Fibroblast of upper back skin (primary cell): Measurements from ENCODE around the gene ANKZF1.
A peak's percentile ranks its signal among the peaks of the same experiment; 100 is the strongest.

Source experiments
- DNase-seq: peaks from one replicate; pipeline ENCODE4 v3.0.0-alpha.2; 2013

ANKZF1 gene

DNA sequence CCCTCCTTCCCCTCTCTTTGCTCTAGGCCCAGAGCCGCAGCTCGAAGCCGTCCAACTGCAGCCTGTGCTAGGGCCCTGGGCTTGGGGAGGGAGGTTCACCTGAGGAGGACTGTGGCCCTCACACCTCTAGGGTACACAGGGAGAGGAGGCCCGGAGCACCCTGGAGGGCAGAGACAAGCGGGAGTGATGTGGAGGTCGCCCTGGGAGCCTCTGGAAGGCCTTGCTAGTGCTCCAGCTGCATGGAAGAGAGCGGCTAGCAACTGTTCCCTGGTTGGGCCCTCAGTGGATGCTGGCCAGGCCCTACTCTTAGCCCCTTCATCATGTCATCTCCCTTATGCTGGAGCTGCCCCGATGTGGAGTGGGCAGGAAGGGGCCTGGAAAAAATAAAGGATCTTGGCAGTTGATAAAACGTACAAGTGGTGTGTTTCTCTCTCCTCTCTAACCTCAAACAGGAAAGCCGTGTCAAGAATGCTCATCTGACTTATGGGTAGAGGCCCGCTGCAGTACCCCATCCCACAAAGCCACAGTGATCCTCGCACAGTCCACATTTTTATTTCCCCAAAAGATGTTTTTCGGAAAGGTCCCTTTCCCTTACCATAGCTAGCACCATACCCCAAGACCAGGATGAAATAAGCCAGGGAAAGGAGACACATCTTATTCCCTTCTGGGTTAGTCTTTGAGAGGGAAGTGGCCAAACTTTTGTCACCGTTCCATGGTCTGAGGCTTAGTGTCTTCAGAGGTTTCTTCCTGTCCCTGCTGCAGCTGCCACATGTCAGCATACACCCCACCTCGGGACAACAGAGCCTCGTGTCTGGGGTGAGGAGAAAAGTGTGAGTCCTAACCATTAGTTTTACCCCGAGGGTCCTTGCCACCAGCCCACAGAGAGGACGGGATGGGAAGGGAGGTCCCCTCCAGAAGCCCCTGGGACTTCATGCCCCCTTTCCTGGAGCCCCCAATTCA is 20.1 kb upstream of the ANKZF1 start:
- no peak for DNase-seq

DNA sequence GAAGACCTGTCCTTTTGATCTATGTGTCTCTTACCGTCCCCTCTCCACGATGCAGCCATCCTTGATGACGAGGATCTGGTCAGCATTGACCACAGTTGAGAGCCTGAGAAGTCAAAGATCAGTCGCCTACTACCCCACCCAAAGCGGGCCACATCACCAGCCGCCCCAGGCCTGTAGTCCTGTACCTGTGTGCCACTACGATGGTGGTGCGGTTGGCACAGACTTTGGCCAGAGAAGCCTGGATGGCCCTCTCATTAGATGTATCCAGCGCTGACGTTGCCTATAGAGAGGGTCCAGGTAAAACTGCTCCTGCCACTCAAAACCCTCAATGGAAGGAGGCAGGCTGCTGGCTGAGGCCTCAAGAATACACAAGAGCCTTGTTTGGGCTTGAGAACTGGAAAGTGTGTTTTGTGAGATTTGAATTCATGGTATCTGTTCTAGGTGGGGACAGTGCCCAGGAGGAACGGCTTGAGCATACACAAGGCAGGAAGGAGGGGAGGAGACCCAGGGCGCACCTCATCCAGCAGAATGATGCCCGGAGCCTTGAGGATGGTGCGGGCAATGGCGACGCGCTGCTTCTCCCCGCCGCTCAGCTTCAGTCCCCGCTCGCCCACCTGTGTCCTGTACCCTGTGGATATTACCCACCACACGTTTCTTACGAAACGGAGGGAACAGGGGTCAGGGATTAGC is 19.3 kb upstream of the ANKZF1 start:
- no peak for DNase-seq

DNA sequence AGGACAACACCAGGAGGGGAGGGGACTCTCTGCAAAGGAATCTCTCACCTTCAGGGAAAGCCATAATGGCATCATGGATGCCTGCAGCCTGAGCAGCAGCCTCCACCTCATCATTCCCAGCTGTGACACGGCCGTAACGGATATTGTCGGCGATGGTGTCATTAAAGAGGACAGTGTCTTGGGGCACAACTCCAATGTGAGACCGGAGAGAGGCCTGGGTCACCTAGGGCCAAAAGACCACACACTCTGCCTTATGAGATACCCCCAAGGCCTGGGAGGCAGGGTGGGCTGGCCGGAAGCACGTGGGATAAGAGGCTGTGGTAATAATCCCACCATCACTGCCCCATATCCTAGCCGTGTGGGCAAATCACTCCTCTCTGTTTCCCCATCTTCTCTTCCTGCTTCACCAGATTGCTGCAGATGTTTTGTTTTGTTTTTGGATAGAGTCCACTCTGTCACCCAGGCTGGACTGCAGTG is 18.7 kb upstream of the ANKZF1 start:
- no peak for DNase-seq

DNA sequence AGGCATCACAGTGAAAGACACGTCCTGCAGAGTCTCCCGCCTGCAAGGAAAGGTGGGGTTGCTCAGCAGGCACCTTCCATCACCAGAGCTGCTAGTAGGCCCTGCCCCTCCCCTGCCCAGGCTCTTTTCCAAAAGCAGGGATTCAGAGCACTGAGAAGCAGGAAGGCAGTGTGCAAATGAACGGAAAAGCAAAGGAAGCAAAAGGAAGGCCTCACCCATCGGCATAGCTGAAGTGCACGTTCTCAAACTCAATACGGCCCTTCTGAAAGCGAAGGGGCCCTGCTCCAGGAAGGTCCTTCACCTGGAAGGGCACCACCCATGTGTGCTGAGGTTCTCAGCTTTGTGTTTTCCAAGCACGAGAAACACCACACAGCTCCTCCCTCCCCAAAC is 16.6 kb upstream of the ANKZF1 start:
- no peak for DNase-seq

DNA sequence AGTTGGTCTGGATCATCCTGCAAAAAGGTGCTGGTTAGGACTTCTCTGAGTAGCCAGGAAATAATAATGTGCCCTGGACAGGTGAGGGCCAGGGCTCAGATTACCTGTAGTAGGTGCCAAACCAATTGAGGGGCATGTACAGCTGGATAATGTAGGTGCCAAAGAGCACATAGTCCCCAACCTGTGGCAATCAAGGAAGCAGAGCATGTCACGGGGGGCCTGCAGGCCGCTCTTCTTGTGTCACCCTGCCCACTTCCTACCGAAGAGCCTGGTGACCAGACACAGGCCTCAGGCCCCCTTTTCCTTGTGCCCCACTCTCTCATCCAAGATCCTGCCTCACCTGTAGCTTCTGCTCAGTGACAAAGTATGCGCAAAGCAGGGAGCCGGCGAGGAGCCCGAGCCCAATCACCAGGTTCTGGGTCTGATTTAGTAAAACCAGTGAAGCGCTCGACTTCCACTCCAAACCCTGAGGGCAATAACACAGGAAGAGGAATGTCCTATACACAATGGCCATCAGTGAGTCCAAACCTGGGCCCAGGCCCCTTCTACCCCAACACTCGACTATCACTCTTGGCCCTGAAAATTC is 16.0 kb upstream of the ANKZF1 start:
- DNase-seq, result no peak

DNA sequence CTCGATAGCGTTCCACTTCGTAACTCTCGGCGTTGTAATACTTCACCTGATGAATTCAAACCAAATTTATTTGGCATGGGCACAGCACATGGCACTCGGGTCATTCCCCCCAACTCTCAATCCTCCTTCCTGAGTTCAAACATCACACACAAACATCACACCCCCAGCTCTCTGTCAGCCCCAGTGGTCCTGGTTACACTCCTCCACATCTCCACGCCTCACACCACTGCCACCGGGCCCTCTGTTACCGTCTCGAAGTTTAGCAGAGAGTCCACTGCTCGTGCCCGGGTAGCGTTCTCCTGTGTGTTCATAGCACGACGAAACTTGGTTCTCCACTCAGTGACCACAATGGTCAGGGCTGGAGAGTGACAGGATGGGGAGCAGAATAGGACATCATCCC is 15.5 kb upstream of the ANKZF1 start:
- no peak for DNase-seq

DNA sequence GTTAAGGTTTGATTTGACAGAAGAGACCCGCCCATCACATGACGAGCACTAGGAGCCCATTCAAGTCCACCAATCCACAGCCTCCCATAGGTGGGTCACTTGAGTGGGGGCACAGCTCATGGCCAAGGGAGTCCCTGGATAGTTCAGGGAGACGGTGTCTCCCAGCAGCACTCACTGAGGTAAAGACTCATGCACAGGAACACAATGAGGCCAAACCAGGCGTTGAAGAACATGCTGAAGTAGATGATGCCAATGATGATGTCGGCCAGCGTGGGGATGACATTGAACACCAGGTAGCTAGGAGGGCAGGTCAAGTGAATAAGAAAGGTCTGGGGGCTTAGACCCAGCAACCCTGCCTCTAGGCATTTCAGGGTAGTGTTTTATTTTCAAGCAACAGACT is 14.8 kb upstream of the ANKZF1 start:
- no peak for DNase-seq

DNA sequence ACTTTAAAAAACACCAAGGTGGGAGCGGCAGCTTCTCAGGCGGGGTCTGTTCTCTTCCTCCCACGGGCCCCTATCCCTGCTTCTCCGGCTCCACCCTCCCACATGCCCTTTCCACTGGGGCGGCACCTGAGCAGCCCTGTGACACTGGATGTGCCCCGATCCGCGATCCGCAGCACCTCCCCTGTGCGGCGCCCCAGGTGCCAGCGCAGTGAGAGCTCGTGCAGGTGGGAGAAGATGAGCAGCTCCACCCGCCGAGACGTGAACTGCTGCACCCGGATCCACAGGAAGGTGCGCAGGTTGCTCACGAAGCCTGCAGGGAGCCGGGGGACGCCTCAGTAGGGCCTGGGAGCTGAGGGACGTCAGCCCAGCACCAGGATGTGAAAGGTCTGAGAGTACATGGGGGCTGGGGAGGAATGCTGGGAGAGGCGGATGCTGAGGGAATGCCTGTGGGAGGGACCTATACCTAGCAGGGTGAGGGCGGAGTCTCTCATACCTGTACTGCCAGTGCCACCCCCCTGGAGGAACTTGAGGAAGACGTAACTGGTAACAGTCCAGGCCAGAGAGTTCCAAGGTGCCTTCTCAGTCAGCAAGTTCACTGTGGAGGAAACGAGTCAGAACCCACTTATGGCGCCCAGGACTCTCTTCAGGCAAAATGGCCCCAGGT is 13.6 kb upstream of the ANKZF1 start:
- no peak for DNase-seq

DNA sequence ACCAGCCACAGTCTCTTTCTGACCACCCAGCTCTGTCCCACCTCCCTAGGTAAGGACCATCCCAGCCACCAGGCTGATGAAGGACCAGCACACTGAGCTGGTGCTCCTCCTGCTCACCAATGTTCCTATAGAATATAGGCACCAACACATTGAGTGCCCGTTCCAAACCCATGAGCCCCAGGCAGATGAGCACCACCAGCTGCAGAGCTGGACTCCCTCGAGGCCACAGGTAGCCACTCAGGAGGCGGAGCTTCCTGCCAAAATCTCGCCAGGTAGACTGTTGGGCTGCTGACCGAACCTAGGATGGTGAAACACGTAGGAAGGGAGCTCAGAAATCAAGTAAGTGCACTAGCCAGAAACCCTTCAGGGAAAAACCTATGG is 13.1 kb upstream of the ANKZF1 start:
- no peak for DNase-seq

DNA sequence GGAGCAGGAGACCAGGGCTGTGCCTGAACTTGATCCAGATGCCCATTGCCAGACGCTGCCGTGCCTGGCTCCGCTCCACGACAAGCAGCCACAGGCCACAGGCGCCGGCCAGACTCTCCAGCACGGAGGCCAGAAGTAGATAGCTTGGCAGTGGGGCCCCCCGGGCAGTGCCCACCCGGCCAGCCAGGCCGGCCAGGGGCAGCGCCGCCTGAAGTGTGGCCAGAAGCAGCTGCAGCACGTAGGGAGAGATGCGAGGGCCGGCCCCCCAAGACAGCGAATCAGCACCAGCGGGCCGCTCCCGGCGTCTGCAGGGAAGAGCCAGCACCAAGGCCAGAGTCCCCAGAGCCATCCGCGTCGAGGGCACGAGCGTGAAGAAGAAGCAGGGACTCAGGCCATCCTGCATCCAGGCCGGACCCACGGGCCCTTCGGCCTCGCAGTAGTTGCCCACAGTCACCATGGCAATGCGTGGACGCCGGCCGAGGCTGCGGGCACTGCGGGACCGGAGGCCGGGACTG is 11.3 kb upstream of the ANKZF1 start:
- DNase-seq, result peak; percentile 70

DNA sequence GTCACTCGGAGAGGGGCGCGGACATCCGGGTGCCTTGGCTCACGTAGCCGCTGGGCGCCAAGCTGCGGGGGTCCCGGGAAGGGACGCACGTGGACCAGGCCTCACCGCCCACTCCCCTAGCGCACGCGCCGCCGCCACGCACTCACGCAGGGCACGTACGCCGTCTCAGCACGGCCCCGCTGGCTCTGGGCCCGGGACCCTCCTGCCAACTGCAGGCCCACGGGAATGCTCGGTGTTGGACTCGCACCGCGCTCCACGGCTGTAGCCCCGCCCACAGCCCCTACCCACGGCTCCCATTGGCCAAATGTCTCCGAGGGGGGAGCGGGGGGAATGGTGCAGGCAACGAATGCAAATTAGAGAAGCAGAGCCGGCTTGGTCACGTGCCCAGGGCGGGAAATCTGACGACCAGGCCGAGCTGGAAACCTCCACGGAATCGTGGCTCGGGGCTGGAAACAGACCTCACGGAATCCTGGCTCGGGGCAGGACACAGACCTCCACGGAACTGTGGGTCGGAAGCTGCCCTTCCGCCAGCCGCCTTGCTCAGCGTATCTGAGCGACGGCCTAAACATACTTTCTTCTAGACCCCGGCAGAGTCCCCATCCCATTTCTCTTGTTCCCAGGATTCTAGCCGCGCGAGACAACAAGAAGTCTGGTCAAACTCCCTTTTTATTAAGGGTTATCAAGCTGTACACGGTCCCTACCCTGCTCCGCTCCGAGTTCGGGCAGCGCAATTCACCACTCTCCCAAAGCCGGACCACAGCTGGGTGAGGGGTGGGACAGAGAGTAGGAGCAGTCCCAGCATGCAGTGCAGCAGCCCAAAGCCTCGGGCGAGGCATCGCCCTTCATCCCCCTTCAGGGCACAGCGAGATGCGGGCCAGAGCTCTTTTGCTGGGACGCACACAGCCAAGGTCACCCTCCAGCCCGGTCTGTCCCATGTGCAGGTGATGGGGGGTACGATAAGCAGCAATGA is 10.6 kb upstream of the ANKZF1 start, which contains the start of gene ABCB6:
TSS of gene ABCB6 (minus strand) at position 227 of the 970 bp plus-strand sequence. CDS start 285 bp downstream, outside the sequence.
- peak; percentile 97 for DNase-seq

DNA sequence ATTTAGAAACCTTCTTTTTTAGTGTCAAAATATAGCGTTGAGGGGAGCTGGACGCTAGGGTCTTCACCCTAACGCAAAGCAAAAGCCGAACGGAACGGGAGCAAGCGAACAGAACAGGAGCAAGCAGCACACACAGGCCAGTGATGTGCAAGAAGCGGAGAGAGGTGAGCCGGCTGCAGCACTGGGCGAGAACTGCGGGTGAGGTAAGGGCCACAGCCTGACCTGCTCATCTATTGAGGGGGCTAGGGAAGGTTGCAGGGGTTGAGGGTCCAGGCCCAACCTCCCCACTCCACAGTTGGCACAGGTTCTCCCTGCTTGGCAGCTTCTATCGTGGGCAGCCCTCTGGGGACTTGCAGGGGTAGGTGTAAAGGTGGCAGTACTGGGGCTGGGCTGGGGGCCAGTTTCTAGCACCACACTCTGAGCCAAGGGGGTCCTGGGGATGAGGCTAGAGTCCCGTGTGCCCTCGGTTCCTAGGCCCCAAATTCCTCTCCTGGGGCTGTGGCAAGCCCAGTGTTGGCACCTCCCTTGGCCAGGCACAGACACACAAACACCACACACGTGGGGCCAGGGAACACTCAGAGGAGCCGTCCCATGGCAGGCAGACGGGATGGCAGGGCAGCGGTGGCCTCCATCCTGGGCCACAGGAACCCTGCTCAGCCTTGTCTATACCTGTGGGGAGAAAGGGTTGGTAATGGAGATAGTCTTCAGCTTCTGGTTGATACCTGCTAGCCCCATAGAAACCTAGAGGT is 9.6 kb upstream of the ANKZF1 start:
- no peak for DNase-seq

DNA sequence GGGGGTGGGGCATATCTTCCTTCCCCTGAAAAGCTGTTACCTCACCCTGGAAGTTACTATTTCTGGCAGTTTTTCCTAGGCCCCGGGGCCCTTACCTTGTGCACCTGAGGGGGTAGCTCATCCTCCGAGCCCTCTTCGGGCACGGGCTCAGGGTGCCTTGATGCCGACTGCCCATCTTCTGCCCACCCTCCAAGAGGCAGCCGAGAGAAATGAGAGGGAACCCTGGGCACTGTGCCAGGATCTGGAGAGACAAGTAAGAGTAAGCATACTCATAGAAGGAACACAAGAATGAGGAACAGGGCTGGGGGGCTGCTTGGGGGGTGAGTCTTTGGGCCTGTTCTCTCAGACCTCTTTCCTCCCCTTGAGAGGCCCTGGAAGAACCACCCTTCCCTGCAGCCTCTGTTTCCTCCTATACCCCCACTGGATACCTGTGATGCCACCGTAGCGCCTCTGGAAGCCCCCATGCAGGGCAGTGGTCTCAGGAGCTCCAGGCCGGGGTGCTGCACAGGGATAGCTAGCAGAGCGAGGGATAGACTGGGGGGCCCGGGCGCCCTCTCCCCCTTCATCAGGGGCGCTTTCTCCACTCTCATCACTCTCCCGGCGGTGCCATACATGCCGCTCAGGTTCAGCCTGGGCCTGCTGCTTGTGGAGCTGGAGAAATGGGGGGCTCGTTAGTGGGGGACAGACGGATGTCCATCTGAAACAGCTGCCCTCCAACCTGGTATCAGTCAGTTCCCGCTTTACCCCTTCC is 8.8 kb upstream of the ANKZF1 start:
- no peak for DNase-seq

DNA sequence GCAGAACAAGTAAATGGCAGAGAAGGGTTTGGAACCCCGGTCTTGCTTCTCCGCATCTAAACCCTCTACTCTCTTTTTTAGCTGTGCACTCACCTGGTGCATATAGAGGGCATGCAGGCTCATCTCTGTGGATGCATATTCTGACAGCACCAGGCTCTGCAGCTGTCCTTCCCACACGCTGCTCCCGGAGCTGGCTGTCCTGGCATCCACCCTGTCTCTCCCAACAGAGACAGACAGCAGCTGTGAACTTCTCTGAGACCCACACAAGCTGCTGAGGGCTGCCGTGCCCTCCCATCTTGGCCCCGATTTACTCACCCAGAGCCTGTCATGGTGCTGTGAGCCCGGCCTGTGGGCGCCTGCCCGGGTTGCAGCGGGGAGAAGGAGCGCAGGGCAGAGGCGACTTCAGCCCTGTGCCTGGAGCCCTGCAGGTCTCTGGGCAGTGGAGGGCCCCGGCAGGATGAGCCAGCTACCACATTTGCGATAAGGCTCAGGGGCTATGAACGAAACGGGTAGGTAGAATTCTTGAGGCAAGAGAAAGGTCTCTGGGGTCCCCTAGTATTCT is 7.6 kb upstream of the ANKZF1 start:
- no peak for DNase-seq

DNA sequence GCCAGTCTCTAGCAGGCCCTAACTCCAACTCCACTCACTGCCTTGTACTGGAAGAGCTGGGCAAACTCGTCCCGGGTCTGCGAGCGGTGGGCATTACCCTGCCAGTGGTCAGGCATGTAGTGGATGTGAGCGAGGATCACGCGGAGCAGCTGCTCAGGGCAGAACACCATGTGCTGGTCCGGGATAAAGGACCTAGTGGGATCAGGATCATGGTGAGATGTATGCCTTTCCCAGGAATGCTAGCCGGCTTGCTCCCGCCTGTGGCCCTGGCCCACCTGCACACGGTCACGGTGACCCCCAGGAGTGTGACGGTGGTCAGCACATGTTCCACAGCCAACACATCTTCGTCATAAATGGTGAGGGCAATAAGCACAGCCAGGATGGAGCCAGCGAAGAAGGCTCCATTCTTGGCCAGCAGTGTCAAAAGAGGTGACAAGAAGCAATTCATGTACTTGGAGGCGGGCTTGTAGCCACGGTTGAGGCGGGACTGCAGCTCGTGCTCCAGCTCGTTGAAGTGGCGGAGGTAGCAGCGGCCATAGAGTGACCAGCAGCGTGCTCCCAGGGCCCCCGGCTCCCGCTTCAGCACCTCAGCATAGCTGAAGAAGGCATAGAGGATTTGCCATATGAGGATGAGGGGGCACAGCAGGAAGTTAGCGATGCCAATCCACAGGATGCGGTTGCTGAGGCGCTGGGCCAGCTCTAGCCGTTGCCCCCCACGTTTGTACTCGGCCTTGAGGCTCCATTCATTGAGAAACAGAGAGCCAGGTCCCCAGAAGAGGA is 5.6 kb upstream of the ANKZF1 start:
- DNase-seq, result no peak

DNA sequence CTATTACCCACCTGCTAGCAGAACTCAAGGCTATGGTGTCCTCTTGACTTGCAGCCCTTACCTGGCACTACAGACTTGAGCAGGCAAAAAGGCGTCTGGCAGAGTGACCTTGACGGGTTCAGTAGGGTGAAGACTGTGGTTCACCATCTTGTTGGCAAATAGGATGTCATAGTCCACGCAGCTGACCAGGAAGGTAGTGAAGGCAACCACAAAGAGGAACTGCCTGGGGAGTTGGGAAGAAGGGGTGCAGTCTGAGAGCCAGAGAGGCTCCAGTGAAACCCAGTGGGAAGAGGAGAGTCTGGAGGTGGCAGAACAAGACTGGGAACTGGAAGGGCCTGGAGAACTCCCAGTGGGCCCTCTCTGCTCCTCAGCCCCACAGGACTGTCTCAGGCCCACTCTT is 4.3 kb upstream of the ANKZF1 start:
- no peak for DNase-seq

DNA sequence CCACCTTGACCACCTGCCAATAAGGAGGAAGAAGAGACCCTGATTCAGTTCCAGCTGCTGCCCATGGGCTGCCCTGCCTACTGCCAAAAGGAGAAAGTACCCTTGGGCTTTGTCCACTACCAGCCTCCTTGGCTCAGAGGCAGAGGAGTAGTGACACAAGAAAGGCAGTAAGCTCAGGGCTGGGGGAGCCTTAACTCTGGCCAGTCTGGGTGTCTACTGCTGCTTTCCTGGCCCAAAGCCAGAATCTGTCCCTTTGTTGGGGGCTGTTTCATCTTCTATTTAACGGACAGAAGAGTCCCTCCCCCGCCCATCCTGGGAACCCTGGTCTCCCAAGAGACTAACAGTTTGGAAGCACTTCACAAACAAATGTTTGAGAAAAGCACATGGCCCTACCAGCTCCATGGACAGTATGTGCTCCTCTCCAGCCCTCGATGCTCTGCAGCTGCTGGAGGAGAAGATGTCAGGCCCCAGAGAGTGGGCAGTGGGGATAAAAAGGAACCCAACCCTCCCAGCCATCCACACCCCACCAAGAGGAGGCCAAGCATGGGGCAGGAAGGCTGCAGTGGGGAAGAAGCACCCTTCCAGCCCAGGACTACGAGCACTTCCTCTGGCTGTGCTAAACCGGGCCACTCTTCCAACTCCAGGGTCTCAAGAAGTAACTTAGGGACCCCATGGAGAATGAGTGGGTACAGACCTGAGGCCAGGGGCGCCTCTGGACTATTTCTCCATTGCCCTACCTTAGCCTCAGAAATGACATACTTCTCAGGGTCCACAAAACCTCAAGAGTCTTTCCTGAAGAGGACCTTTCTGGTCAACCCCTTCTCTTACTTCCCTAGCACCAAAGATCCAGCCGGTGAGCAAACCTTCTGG is 1.3 kb upstream of the ANKZF1 start:
- DNase-seq, result no peak

DNA sequence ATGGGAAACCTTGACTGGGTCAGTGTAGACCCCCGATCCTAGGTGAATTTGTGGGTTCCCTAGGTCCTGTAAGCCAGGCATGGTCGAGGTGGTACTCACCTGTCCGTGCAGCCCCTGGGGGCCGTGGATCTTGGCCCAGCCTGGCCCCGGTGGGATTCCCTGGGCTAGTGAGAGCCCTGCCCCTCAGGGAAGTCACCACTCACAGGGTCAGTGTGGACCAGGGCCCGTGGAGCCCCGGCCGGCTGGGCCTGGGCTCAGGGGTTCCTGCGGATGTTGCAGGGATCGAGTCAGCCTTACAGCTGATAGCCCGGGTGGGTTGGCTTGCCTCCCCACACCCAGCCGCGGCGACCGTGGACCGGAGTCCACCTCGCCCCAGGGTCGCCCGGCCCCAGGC is 698 bp upstream of the ANKZF1 start:
- no peak for DNase-seq
